Lower leg skin (tissue), 3 donors: ENCODE results near the gene PTPN7.

ENCODE experiments used
- POLR2A ChIP-seq, 2 donors: fragments of 450-650 bp; IDR thresholded peaks; one replicate each; pipeline ENCODE4 v1.6.1; 2016 to 2017; ENCODE audit warnings: antibody characterized with exemption in 2 of 2, mild to moderate bottlenecking in 1 of 2, moderate library complexity in 1 of 2
- TF ChIP-seq, protein P1 (sequence below), 3 donors: fragments of 450-650 bp; IDR thresholded peaks; one replicate each; pipeline ENCODE4 v1.5.1; 2016; ENCODE audit warnings: antibody characterized with exemption in 3 of 3, mild to moderate bottlenecking in 3 of 3, moderate library complexity in 2 of 3

DNA sequence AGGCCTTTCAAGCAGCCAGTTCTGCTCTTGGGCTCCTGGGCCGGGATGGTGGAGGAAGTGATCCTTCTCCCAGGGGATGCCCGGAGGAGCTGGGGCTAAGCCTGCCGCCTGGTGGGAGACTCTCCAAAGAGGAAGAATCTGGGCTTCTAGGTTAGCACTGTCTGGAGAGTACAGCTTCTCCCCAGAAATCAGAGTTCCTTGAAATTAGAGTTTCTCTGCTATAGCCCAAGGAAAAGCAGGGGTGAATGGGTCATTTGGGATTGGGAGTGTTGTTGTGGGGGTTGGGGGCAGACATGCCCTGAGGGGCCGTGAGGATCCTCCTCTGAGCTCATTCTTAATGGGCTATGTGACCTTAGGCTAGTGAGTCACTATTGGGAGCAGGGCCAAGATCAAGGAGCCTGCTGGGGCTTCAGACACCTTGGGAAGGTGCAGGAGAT lies 39.7 kb upstream of the PTPN7 start:
- TF ChIP-seq, protein P1, sequence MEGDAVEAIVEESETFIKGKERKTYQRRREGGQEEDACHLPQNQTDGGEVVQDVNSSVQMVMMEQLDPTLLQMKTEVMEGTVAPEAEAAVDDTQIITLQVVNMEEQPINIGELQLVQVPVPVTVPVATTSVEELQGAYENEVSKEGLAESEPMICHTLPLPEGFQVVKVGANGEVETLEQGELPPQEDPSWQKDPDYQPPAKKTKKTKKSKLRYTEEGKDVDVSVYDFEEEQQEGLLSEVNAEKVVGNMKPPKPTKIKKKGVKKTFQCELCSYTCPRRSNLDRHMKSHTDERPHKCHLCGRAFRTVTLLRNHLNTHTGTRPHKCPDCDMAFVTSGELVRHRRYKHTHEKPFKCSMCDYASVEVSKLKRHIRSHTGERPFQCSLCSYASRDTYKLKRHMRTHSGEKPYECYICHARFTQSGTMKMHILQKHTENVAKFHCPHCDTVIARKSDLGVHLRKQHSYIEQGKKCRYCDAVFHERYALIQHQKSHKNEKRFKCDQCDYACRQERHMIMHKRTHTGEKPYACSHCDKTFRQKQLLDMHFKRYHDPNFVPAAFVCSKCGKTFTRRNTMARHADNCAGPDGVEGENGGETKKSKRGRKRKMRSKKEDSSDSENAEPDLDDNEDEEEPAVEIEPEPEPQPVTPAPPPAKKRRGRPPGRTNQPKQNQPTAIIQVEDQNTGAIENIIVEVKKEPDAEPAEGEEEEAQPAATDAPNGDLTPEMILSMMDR (IDR thresholded peaks at IDR 0.05) = no peak
- no peak for TF ChIP-seq POLR2A (IDR thresholded peaks at IDR 0.05)
